Endothelial cell of umbilical vein (primary cell): ENCODE results near the gene FYB2. TPM values are rescaled to one million over a fixed set of nuclear protein-coding genes. Genes with fewer than 3 reads are reported as not detected.

ENCODE experiments used
- BruUV-seq: library from RNA; stranded (reverse); fragments of 400-500 nt; replicated peaks from 2 replicates; lab custom pipeline; 2021; lab: Mats Ljungman, UMichigan
- CTCF ChIA-PET: fragments of 300-600, 350-600 bp; sonication (Branson Sonifier 250); formaldehyde crosslinking; loops from one replicate; lab custom pipeline; 2021; ENCODE audit warnings: antibody characterized with exemption, inconsistent platforms; lab: Charles Lee
- POLR2A ChIA-PET: fragments of 300-600, 350-600 bp; sonication (Branson Sonifier 250); formaldehyde crosslinking; loops from one replicate; lab custom pipeline; 2021; ENCODE audit warnings: antibody characterized with exemption, inconsistent platforms; lab: Charles Lee
- DNase-seq: peaks from one replicate; pipeline ENCODE4 v3.0.0-alpha.2; 2011; ENCODE audit warnings: low read depth, low spot score
- FAIRE-seq: peaks from 2 replicates; lab custom pipeline; 2011; peaks lifted over from hg19 to GRCh38; lab: Jason Lieb, UNC
- H2AFZ ChIP-seq: 2 replicates; pipeline ENCODE4 v1.6.0; 2012; ENCODE audit warnings: low read depth, low read length, control low read depth, inconsistent platforms
- H3K27ac ChIP-seq: 2 replicates; pipeline ENCODE4 v1.5.1; 2011; ENCODE audit warnings: low read depth, mild to moderate bottlenecking, control low read depth, low read length, moderate library complexity; ENCODE audit not compliant: insufficient read depth
- H3K27me3 ChIP-seq, 2 experiments: 2 replicates each; pipeline versions ENCODE4 v1.6.0 to v1.6.1; 2011; ENCODE audit warnings: low read length in 2 of 2, mixed read lengths in 1 of 2; ENCODE audit not compliant: control insufficient read depth in 2 of 2, insufficient read depth in 2 of 2
- H3K36me3 ChIP-seq, 2 experiments: 2 replicates in 1 of 2; 3 replicates in 1 of 2; pipeline ENCODE4 v1.5.1; 2011; ENCODE audit warnings: low read length in 2 of 2, mild to moderate bottlenecking in 1 of 2, moderate library complexity in 1 of 2; ENCODE audit not compliant: control insufficient read depth in 2 of 2, insufficient read depth in 2 of 2; ENCODE audit errors: extremely low read depth in 1 of 2
- H3K4me1 ChIP-seq: 3 replicates; pipeline ENCODE4 v1.5.1; 2011; ENCODE audit warnings: mild to moderate bottlenecking, low read length; ENCODE audit not compliant: control insufficient read depth, insufficient read depth; ENCODE audit errors: extremely low read depth
- H3K4me2 ChIP-seq: 2 replicates; pipeline ENCODE4 v1.6.1; 2011; ENCODE audit warnings: low read length, control low read depth, mixed read lengths; ENCODE audit not compliant: insufficient read depth
- H3K4me3 ChIP-seq, 3 experiments: fragments of 200-600 bp in 1 of 3; sonication (generic), shearing (Covaris generic) in 1 of 3; replicated peaks in 1 of 3; 2 replicates each; pipeline ENCODE4 v1.5.1; 2011 to 2016; ENCODE audit warnings: control low read depth in 3 of 3, low read length in 3 of 3, mild to moderate bottlenecking in 2 of 3, inconsistent platforms in 1 of 3, low read depth in 1 of 3, moderate library complexity in 1 of 3; ENCODE audit not compliant: insufficient read depth in 1 of 3
- H3K79me2 ChIP-seq: 2 replicates; pipeline ENCODE4 v1.6.0; 2012; ENCODE audit warnings: low read length, inconsistent platforms; ENCODE audit not compliant: control insufficient read depth, insufficient read depth
- H3K9ac ChIP-seq: replicated peaks from 2 replicates; pipeline ENCODE3; 2011; ENCODE audit warnings: low read length, control low read depth; ENCODE audit not compliant: insufficient read depth; ENCODE audit errors: extremely low read depth
- H3K9me1 ChIP-seq: replicated peaks from 3 replicates; pipeline ENCODE4 v1.6.0; 2011; ENCODE audit warnings: mild to moderate bottlenecking, low read length; ENCODE audit not compliant: control insufficient read depth, insufficient read depth; ENCODE audit errors: extremely low read depth
- H3K9me3 ChIP-seq: replicated peaks from 2 replicates; pipeline ENCODE4 v1.5.1; 2012; ENCODE audit warnings: low read length, inconsistent platforms; ENCODE audit not compliant: control insufficient read depth, insufficient read depth
- H4K20me1 ChIP-seq: replicated peaks from 2 replicates; pipeline ENCODE3; 2011; ENCODE audit warnings: mild to moderate bottlenecking, low read length; ENCODE audit not compliant: control insufficient read depth, insufficient read depth; ENCODE audit errors: extremely low read depth
- EZH2 ChIP-seq: IDR thresholded peaks from 2 replicates; pipeline ENCODE4 v1.6.1; 2012; ENCODE audit warnings: borderline replicate concordance, low read depth, mild to moderate bottlenecking, moderate library complexity, low read length, inconsistent platforms; ENCODE audit not compliant: severe bottlenecking
- FOS ChIP-seq: IDR thresholded peaks from 2 replicates; pipeline ENCODE4 v1.6.1; 2011; ENCODE audit warnings: mild to moderate bottlenecking, low read length, moderate library complexity, borderline replicate concordance; ENCODE audit not compliant: insufficient read depth
- GATA2 ChIP-seq: IDR thresholded peaks from 2 replicates; pipeline ENCODE4 v1.7.0; 2011; ENCODE audit warnings: low read depth, mild to moderate bottlenecking, moderate library complexity, mixed read lengths, low read length; ENCODE audit not compliant: insufficient read length, insufficient read depth
- JUN ChIP-seq: IDR thresholded peaks from 2 replicates; pipeline ENCODE4 v1.6.1; 2011; ENCODE audit warnings: borderline replicate concordance, low read depth; ENCODE audit not compliant: insufficient read length, insufficient read depth
- MYC ChIP-seq: IDR thresholded peaks from one replicate; pipeline ENCODE4 v1.6.1; 2011; ENCODE audit warnings: mild to moderate bottlenecking, low read depth, low read length
- POLR2A ChIP-seq: IDR thresholded peaks from 2 replicates; pipeline ENCODE4 v1.6.1; 2012; ENCODE audit warnings: low read depth, mild to moderate bottlenecking, control low read depth, low read length
- POLR2AphosphoS5 ChIP-seq: IDR thresholded peaks from 2 replicates; pipeline ENCODE4 v1.6.1; 2012; ENCODE audit warnings: low read depth, mild to moderate bottlenecking, control low read depth, low read length, moderate library complexity; ENCODE audit not compliant: insufficient read depth
- dilution Hi-C: fragments of 300-500 bp; cut with MboI; formaldehyde crosslinking; loops from one replicate; pipeline ENCODE4 v1.15.0; 2019; ENCODE audit warnings: low sequenced_read_pairs; ENCODE audit not compliant: extremely low pct_ligation_motif_present
- intact Hi-C: fragments of 100-400 bp; cut with micrococcal nuclease; formaldehyde crosslinking; loops from one replicate; pipeline ENCODE4 v1.10.0; 2022
- polyA plus RNA-seq, 4 experiments: library from polyadenylated mRNA; depleted of rRNA in 3 of 4; stranded (reverse) in 3 of 4; unstranded in 1 of 4; fragments of >200 nt; gene quantifications; 2 replicates each; pipeline versions ENCODE4 v1.2.1 to v1.2.3, GENCODE V29; 2011 to 2012; ENCODE audit warnings: missing spikeins in 1 of 4
- total RNA-seq: library from RNA; stranded (reverse); gene quantifications from 2 replicates; pipeline ENCODE4 v1.2.3, GENCODE V29; 2021
- TF ChIP-seq, protein P1 (sequence below), 2 donors: IDR thresholded peaks; 1 replicate in 1 of 2; 2 replicates in 1 of 2; pipeline ENCODE4 v1.5.1; 2011; ENCODE audit warnings: low read length in 2 of 2, mild to moderate bottlenecking in 2 of 2, moderate library complexity in 2 of 2, control low read depth in 1 of 2, inconsistent platforms in 1 of 2, low read depth in 1 of 2; ENCODE audit not compliant: insufficient read depth in 1 of 2; ENCODE audit errors: extremely low read depth in 1 of 2
- TF ChIP-seq, protein P2 (sequence below): IDR thresholded peaks from 2 replicates; pipeline ENCODE4 v1.6.1; 2011; ENCODE audit not compliant: insufficient read depth, insufficient read length

The FYB2 gene
- total and polyA plus RNA-seq, 2 donors (not counting 3 experiments of a cell fraction or from before 2014, with no cell fraction given): not detected

DNA sequence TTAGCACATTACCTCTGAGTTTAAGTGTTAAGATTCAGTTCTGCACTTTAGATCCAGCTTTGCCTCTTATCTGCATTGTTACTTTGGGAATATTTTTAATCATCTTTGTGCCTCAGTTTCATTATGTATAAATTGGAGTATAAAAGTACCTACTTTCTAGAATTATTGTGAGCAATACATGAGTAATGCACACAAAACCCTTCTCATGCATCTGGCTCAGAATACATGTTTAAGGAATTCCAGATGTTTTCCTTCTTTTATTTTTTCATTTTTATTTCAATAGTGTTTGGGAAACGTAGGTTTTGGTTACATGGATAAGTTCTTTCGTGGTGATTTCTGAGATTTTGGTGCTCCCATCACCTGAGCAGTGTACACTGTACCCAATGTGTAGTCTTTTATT lies 49.6 kb upstream of the FYB2 start:
- no peak for TF ChIP-seq EZH2
- TF ChIP-seq MYC: no peak
- TF ChIP-seq, protein P1, sequence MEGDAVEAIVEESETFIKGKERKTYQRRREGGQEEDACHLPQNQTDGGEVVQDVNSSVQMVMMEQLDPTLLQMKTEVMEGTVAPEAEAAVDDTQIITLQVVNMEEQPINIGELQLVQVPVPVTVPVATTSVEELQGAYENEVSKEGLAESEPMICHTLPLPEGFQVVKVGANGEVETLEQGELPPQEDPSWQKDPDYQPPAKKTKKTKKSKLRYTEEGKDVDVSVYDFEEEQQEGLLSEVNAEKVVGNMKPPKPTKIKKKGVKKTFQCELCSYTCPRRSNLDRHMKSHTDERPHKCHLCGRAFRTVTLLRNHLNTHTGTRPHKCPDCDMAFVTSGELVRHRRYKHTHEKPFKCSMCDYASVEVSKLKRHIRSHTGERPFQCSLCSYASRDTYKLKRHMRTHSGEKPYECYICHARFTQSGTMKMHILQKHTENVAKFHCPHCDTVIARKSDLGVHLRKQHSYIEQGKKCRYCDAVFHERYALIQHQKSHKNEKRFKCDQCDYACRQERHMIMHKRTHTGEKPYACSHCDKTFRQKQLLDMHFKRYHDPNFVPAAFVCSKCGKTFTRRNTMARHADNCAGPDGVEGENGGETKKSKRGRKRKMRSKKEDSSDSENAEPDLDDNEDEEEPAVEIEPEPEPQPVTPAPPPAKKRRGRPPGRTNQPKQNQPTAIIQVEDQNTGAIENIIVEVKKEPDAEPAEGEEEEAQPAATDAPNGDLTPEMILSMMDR (IDR thresholded peaks at IDR 0.05; ENCODE audit: extremely low read depth in 1 of 2, insufficient read depth in 1 of 2, low read depth in 1 of 2, low read length in 2 of 2): no peak
- no peak for TF ChIP-seq JUN
- TF ChIP-seq, protein P2, sequence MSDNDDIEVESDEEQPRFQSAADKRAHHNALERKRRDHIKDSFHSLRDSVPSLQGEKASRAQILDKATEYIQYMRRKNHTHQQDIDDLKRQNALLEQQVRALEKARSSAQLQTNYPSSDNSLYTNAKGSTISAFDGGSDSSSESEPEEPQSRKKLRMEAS: no peak
- TF ChIP-seq GATA2: no peak
- TF ChIP-seq POLR2A: no peak
- no peak for TF ChIP-seq POLR2AphosphoS5
- no peak for TF ChIP-seq FOS

More for the DNA sequence above, 49.6 kb upstream of the FYB2 start:
- Histone ChIP-seq H2AFZ (no peak overlapping the region), H3K9me1 (no peaks in the 10 kb centered on the region), H3K9ac (no peak overlapping the region), H3K27me3 (no peaks in the 10 kb centered on the region), H4K20me1 (no peaks in the 10 kb centered on the region), H3K27ac (no peak overlapping the region), H3K4me3 (no peak overlapping the region), H3K4me1 (no peaks in the 10 kb centered on the region), H3K9me3 (no peaks in the 10 kb centered on the region), H3K79me2 (no peaks in the 10 kb centered on the region), H3K4me2 (no peak overlapping the region), H3K36me3 (no peaks in the 10 kb centered on the region)
- CTCF ChIA-PET: no interaction called here
- DNase-seq: no peak
- FAIRE-seq: no peak
- BruUV-seq: no TSS peak
- intact Hi-C loops (no loop called here), dilution Hi-C loops (no loop called here)
- POLR2A ChIA-PET: no interaction called here
